Stimulated activated CD8-positive, alpha-beta memory T cell treated with anti-CD3 and anti-CD28 coated beads, Interleukin-7, amount 100 ng/mL, for 48 hours (primary cell): ENCODE measurements around the gene OR5H14.
"Not testable (repeated sequence)": the region's sequence is repeated elsewhere in the genome, so short reads cannot be mapped to it uniquely, and the experiment has no call there.

Experiments
- DNase-seq, 2 donors: peaks; one replicate each; pipeline ENCODE4 v3.0.0-alpha.2; 2020; ENCODE audit warnings: low read depth in 1 of 2; ENCODE audit errors: extremely low read depth in 1 of 2

OR5H14 gene

DNA sequence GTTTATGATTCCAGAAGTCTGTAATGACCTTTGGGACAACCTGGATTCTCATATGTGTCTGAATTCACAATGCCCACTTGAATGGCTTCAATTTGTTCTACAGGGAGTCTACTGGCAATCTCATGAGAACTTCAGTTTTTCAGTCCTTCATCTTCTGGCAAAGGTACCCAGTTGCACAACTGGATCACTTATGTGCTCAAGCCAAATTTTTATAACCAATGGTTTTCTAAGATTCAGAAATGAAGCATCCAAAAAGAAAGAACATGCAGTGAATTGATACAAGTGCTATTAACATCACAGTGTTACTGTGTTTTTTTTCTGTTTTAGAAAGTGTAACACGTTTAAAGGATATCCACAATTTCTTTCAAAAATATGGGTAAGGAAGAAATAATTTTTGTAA is at the start of gene OR5H14:
Gene OR5H14 (plus strand): TSS at position 301 of the 400 bp plus-strand sequence. CDS start 1,907 bp downstream, outside the sequence.
- no peak for DNase-seq

DNA sequence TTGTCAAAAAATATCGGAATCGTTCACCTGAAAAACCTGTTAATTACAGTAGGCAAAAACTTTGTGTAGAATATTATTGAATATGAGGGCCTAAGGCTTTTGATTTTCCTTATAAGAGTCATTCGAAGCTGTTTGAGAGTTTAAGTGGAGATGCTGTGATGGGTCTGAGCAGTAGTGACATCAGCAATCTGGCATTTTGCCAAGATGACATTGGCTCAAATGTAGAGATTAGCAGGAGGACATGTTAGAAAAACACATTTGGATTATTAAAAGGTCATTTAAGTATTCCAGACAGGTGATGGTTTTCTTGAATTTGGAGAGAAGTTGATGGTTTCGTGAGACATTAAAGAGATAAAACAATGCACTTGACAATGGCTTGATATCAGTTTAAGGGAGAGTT is 47.4 kb upstream of the OR5H14 start:
- no peak for DNase-seq

GRCh38 chr3:98108162-98108561 is 39.1 kb upstream of the OR5H14 start:
- no peak for DNase-seq

- no peak for DNase-seq
Measured at GRCh38 chr3:98109807-98110549, 37.3 kb upstream of the OR5H14 start.

GRCh38 chr3:98110550-98110908 is 36.8 kb upstream of the OR5H14 start:
- DNase-seq, result no peak

GRCh38 chr3:98114264-98114663 is 33.0 kb upstream of the OR5H14 start:
- no peak for DNase-seq

- no peak for DNase-seq
Measured at GRCh38 chr3:98115717-98116116, 31.6 kb upstream of the OR5H14 start.

GRCh38 chr3:98130421-98130820 is 16.9 kb upstream of the OR5H14 start, which contains the start of gene OR5H1:
TSS of gene OR5H1 (plus strand) at chr3:98130721. CDS start at chr3:98132698, 1,977 bp downstream.
- no peak for DNase-seq

DNA sequence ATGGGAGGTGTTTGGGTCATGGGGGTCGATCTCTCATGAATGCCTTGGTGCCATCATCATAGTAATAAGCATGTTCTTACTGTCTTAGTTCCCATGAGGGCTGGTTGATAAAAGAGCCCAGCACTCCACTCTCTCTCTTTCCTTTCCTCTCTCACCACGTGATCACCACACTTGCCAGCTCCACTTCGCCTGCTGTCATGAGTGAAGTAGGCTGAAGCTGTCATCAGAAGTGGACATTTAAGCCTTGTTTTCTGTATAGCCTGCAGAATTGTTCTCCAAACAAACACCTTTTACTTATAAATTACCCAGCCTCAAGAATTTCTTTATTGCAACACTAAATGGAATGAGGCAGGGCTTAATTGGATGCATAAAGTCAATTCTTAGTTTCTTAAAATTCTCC is 10.6 kb upstream of the OR5H14 start:
- DNase-seq, result no peak

- not testable (repeated sequence) for DNase-seq
Measured at GRCh38 chr3:98137826-98138557, 9.3 kb upstream of the OR5H14 start.

DNA sequence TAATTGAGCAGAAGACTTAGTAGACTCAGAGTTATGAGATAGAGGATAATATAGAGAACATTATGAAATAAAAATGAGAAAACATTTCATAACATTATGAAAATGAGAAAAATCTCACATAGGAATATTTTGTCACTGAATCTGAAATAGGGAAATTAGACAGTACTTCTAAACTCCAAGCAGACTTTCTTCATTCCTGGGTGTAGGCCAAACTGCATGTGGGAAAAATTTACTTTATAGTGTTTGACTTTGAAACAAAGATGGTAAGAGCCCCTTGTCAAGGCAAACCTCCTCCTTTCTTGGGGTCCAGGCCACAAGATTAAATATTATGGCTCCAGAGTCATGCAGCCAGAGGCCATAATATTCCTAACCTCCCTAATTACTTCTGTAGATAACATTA is 6.7 kb upstream of the OR5H14 start:
- no peak for DNase-seq

GRCh38 chr3:98148751-98149150 is 1.5 kb downstream of the OR5H14 start:
- no peak for DNase-seq

DNA sequence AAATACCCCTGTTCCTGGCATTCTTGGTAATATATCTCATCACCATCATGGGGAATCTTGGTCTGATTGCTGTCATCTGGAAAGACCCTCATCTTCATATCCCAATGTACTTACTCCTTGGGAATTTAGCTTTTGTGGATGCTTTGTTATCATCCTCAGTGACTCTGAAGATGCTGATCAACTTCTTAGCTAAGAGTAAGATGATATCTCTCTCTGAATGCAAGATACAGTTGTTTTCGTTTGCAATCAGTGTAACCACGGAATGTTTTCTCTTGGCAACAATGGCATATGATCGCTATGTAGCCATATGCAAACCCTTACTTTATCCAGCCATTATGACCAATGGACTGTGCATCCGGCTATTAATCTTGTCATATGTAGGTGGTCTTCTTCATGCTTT is 2.2 kb downstream of the OR5H14 start:
- DNase-seq, result not testable (repeated sequence)

DNA sequence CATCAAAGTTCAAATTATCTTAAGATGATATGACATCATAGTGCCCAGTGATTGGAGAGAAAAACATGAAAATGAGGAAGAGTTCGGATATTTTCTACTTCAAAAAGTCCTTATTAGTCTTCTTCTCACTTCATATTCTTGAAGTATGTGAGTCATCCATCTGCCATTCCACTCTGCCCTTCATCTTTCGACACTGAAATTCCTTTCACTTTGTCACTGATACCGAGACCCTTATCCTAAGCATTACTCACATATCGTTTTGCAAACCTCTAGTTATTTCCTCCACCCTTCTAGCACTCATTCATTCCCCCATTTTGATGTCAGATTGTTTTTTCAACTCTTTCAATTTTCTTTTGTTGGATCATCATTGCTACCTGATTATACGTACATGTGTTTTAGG is 4.0 kb downstream of the OR5H14 start:
- DNase-seq, result no peak

GRCh38 chr3:98166396-98166795 is 19.1 kb downstream of the OR5H14 start, which contains the start of gene OR5H15:
TSS of gene OR5H15 (plus strand) at chr3:98166696. CDS start at chr3:98168700, 2,004 bp downstream.
- DNase-seq, result no peak

GRCh38 chr3:98171071-98171470 is 23.8 kb downstream of the OR5H14 start:
- DNase-seq, result no peak

DNA sequence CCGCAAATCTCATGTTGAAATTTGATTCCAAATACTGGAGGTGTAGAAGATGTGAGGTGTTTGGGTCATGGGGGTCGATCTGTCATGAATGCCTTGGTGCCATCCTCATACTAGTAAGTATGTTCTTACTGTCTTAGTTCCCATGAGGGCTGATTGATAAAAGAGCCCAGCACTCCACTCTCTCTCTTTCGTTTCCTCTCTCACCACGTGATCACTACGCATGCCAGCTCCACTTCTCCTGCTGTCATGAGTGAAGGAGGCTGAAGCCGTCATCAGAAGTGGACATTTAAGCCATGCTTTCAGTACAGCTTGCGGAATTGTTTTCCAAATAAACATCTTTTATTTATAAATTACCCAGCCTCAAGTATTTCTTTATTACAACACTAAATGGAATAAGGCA is 25.3 kb downstream of the OR5H14 start:
- DNase-seq, result no peak

GRCh38 chr3:98180319-98180890 is 33.1 kb downstream of the OR5H14 start:
- DNase-seq, result no peak

- no peak for DNase-seq
Measured at GRCh38 chr3:98182196-98182595, 34.9 kb downstream of the OR5H14 start.

- DNase-seq, result no peak
Measured at GRCh38 chr3:98185180-98185579, 37.9 kb downstream of the OR5H14 start.

GRCh38 chr3:98188545-98188944 is 41.3 kb downstream of the OR5H14 start:
- no peak for DNase-seq

DNA sequence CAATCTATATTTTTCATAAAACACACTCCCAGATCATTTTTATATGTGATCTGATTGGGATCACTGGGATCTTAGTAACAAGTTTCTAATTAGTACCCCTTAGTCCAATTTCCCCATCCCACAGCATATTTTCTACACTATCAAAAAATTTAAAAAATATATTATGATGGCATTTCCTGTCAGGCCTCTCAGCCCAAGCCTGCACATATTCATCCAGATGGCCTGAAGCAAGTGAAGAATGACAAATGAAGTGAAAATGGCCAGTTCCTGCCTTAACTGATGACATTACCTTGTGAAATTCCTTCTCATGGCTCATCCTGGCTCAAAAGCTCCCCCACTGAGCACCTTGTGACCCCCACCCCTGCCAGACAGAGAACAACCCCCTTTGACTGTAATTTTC is 43.6 kb downstream of the OR5H14 start:
- DNase-seq, result not testable (repeated sequence)
